IPS-15b (cell line): ENCODE results near the gene ZNF70.
A peak's percentile ranks its signal among the peaks of the same experiment; 100 is the strongest.

ENCODE experiments used
- H3K27me3 ChIP-seq: one replicate; pipeline ENCODE4 v1.6.1; 2013; ENCODE audit warnings: low read length; ENCODE audit not compliant: control insufficient read depth, insufficient read depth
- H3K36me3 ChIP-seq: one replicate; pipeline ENCODE4 v1.6.1; 2013; ENCODE audit warnings: low read length; ENCODE audit not compliant: control insufficient read depth, insufficient read depth
- H3K4me1 ChIP-seq: one replicate; pipeline ENCODE4 v1.6.1; 2013; ENCODE audit warnings: mild to moderate bottlenecking, low read length; ENCODE audit not compliant: control insufficient read depth, insufficient read depth
- H3K4me3 ChIP-seq: one replicate; pipeline ENCODE4 v1.5.1; 2013; ENCODE audit warnings: low read depth, low read length
- H3K9ac ChIP-seq: one replicate; pipeline ENCODE4 v1.6.1; 2013; ENCODE audit warnings: low read depth, mild to moderate bottlenecking, low read length
- H3K9me3 ChIP-seq: one replicate; pipeline ENCODE4 v1.6.1; 2013; ENCODE audit warnings: mild to moderate bottlenecking, low read length; ENCODE audit not compliant: control insufficient read depth, insufficient read depth

The ZNF70 gene

DNA sequence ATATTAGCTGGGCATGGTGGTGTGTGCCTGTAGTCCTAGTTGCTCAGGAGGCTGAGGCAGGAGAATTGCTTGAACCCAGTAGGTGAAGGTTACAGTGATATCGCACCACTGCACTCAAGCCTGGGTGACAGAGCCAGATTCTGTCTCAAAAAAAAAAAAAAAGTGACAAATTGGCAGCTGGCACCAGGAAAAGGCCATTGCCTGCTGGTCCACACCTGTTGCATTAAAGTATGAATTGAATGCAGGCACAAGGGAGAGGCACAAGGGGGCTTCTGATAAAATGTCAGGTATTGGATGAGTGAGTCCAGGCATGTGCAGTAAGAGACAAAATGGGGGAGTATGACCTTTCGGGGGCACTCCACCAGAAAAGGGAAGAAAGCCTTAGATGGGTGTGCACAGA lies 28.2 kb downstream of the ZNF70 start:
- Histone ChIP-seq H3K27me3 (no peaks in the 10 kb centered on the region), H3K9me3 (no peaks in the 10 kb centered on the region), H3K4me1 (no peaks in the 10 kb centered on the region), H3K36me3 (no peaks in the 10 kb centered on the region), H3K9ac (no peak overlapping the region), H3K4me3 (no peak overlapping the region)

DNA sequence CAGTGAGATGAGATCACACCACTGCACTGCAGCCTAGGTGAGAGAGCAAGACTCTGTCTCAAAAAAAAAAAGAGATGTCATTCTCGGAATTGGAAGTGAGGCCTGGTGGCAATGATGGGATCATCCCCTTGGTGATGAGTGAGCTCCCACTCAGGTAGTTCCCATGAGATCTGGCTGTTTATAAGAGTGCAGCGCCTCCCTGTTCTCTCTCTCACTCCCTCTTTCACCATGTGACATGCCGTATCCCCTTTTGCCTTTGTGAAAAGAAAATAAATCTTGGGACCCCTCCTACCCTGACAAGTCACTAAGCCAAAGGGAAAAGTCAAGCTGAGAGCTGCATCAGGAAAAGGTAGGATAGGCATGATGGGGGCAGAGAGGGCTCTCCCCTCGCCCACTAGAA lies 28.8 kb downstream of the ZNF70 start:
- Histone ChIP-seq H3K4me3 (no peak overlapping the region), H3K9me3 (no peaks in the 10 kb centered on the region), H3K4me1 (no peaks in the 10 kb centered on the region), H3K9ac (no peak overlapping the region), H3K36me3 (no peaks in the 10 kb centered on the region), H3K27me3 (no peaks in the 10 kb centered on the region)

DNA sequence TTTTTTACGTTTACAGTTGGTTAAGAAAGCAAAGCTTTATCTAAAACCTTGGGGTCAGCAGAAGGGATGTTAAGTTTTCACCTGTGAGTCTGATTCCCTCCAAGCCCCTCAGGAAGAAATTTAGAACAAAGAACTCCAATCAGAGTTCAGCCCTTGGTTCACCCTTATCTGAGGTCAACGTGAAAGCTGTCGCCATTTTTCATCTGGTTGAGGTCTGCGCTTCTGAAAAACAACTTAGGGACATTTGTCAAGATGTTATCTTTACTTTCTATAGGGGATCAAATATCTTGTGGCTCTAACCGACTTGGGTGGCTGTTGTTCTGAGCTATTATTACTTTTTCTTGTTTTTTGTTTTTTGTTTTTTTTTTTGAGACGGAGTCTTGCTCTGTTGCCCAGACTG lies 30.1 kb downstream of the ZNF70 start:
- no peaks in the 10 kb centered on the region for H3K27me3 ChIP-seq
- no peak overlapping the region for H3K4me3 ChIP-seq
- no peaks in the 10 kb centered on the region for H3K36me3 ChIP-seq
- H3K9ac ChIP-seq: no peak overlapping the region
- H3K9me3 ChIP-seq: no peaks in the 10 kb centered on the region
- no peaks in the 10 kb centered on the region for H3K4me1 ChIP-seq

DNA sequence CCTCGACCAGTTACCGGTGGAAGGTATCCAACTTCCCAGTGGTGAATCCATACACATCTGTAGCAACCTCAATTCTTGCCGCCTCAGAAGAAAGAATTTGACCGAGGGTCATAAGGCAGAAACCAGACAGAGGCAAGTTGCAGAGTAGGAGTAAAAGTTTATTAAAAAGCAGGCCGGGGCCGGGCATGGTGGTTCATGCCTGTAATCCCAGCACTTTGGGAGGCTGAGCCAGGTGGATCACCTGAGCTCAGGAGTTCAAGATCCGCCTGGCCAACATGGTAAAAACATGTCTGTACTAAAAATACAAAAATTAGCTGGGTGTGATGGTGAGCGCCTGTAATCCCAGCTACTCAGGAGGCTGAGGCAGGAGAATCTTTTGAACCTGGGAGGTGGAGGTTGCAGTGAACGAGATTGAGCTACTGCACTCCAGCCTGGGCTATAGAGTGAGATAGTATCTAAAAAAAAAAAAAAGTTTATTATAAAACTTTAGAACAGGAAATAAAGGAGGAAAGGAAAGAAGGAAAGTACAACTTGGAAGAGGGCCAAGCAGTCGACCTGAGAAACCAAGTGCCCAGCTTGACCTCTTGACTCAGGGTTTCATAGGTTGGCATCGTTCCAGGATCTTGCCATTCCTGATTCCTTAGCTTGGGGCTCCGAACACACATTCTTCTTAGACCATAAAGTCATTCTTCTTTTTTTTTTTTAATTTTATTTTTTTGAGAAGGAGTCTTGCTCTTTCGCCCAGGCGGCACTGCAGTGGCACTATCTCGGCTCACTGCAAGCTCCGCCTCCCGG lies 32.3 kb downstream of the ZNF70 start:
- no peak overlapping the region for H3K4me3 ChIP-seq
- H3K9ac ChIP-seq: no peak overlapping the region
- no peaks in the 10 kb centered on the region for H3K4me1 ChIP-seq
- no peaks in the 10 kb centered on the region for H3K27me3 ChIP-seq
- peaks cover 12% of the 10 kb centered on the region for H3K36me3 ChIP-seq
- H3K9me3 ChIP-seq: no peaks in the 10 kb centered on the region

DNA sequence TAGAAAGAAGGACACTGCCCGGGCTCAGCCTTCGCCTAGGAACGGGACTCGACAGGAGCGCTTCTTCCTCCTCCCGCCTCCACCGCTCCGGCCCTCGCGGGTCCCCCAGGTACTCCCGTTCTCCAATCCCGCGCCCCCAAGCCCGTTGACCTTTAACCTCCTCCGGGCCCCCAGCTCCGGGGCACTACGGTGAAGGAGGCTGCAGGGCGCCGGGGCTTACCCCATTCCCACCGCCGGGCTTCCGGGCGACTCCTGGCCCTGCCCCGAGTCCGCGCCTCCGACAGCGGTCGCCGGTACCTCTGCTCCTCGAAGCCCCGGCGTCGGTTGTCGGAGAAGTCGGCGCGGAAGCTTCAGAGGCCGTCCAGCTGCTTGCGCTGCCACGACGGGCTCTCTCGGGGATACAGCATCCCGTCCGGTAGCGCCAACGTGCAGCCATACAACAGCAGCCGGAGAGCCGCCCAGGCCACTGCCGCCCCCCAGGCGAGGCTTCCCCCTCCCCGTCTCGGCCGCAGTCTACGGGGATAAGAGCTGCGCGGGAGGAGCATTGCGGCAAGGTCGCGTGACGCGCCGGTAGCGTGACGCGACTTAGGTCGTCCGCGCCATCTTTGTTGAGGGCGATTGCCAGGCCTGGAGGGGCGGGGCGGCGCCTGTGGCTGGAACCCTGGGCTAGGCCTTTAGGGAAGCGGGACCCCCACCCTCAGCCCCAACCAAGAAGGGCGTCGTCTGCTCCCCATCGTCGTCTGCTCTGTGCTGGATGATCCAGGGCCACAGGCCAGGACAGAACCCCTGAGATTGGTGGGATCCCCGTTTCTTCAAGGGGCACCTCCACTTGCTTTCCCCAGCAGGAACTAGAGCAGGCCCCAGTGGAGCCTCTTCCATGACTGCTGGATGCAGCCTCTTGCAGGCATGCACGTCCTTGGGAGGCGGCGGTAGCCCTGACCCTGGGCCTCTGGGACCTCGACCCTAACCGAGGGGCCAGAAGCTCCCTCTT lies 33.8 kb downstream of the ZNF70 start:
- Histone ChIP-seq H3K36me3 (peaks cover 19% of the 10 kb centered on the region), H3K4me3 (peak overlapping the region; percentile 92), H3K9me3 (no peaks in the 10 kb centered on the region)

DNA sequence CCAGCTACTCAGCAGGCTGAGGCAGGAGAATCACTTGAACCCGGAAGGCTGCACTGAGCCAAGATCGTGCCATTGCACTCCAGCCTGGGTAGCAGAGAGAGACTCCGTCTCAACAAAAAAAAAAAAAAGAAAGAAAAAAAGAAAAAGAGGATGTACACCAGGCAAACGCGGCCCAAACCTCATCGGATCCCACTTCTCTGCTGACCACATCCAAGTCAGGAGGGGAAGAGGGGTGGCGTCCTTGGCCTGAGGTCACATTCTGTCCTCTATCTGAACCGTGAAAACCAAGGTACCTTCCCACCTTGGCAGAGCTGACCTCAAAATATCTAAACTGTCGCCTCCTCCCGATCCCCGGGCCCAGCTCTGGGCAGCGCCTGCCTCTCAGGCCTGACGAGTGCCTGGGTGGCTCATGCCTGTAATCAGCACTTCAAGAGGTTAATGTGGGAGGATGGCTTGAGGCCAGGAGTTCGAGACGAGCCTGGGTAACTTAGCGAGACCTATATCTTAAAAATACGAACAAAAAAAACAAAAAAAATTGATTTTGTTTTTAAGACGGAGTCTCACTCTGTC lies 35.0 kb downstream of the ZNF70 start:
- peaks cover 25% of the 10 kb centered on the region for H3K36me3 ChIP-seq
- H3K4me1 ChIP-seq: no peaks in the 10 kb centered on the region
- no peaks in the 10 kb centered on the region for H3K9me3 ChIP-seq
- H3K4me3 ChIP-seq: peak overlapping the region; percentile 92
- H3K9ac ChIP-seq: no peak overlapping the region
- no peaks in the 10 kb centered on the region for H3K27me3 ChIP-seq

More for the DNA sequence above, 33.8 kb downstream of the ZNF70 start:
- peak overlapping the region; percentile 89 for H3K9ac ChIP-seq
- H3K4me1 ChIP-seq: no peaks in the 10 kb centered on the region
- H3K27me3 ChIP-seq: no peaks in the 10 kb centered on the region

DNA sequence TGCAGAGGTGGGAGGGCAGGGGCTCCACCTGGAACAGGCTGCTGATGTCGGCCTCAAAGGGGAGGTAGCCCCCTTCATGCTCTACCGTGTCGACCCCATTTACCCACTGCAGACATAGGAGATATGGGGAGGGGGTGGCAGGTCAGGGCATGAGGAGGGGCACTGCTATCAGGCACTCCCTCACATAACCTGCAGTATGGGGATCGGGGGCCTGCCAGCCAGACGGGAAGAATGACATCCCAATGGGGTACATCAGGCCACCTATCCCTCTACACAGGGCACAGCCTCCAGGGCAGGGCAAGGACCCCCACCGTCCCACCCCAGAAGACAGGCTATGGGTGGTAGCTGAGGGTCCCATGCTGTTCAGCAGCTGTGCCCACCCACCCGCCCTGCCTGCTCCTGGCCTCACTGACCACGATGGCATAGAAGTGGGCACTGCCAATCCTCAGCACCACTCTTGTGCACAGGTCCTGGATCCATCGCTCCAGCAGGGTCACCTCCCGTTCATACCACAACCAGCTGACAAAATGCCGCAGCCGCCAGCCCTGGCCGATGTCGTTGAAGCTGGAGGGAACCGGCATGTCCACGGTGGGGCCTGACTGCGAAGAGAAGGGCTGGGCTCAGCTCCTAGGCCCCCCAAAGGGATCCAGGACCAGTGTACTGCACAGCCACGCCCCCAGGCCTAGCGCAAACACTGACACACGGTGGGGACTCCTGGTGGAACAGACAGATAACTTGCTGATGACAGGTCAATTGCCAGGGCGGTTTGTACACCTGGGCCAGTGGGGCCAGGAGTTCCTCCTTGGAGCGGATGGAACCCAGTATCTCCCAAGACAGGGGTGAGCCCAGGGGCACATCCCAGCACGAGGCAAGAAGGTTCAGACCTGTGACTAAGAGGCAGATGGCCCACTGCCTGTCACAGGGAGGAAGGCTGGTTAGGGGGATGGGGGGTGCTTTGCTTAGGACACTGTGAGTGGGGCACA lies 36.0 kb downstream of the ZNF70 start:
- H3K36me3 ChIP-seq: peaks cover 28% of the 10 kb centered on the region

DNA sequence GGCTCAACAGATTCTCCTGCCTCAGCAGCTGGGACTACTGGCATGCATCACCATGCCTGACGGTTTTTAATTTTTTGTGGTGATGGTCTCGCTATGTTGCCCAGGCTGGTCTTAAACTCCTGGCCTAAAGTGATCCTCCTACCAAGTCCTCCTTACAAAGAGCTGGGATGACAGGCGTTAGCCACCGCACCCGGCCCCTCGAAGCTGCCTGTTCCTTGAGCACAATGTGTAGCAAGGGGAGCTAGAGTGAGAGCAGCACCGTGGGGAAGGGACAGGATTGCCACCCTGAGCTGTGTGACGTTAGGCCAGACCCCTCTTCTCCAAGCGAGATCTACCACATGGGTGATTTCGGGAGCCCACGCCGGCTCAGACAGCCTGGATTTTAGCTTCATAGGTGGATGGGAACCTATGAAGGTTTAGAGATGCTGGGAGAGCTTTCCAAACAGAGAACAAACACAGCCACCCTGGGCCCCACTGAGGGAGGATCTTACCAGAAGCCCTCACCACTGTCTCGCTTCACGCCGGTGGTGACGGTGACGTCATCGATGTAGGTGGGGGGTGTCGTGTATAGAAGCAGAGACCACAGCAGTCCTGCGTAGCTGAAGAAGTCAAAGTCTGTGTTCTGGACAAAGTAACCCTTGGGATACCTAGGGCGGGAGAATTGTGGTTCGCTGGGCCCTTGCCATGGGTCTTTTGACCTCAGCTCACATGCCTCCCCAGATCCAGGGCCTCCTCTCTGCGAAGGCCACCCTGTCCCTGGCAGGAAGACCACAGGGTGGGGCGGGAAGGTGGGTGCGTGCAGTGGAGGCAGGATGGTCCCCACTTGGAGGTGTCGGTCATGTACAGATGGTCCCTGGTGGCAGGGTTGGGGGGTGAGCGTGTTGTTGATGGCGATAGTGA lies 37.0 kb downstream of the ZNF70 start:
- no peak overlapping the region for H3K9ac ChIP-seq
- H3K27me3 ChIP-seq: no peaks in the 10 kb centered on the region
- H3K9me3 ChIP-seq: no peaks in the 10 kb centered on the region
- no peak overlapping the region for H3K4me3 ChIP-seq
- H3K36me3 ChIP-seq: peaks cover 32% of the 10 kb centered on the region
- H3K4me1 ChIP-seq: no peaks in the 10 kb centered on the region

More for the DNA sequence above, 36.0 kb downstream of the ZNF70 start:
- Histone ChIP-seq H3K9me3 (no peaks in the 10 kb centered on the region), H3K27me3 (no peaks in the 10 kb centered on the region), H3K4me3 (no peak overlapping the region), H3K4me1 (no peaks in the 10 kb centered on the region), H3K9ac (no peak overlapping the region)

DNA sequence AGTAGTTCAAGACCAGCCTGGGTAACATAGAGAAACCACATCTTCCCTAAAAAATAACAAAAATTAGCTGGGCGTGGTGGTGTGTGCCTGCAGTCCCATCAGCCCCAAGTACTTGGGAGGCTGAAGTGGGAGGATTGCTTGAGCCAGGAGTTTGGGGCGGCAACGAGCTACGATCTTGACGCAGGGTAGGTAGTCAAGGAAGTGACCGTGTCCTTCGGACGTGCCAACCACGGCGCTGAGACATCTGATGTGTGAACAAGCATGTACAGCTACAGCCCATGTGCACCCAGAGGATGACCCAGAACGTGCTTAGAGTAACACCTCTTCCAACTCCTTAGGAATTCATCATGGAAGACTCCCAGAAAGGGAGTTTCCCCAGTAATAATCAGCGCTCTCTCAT lies 38.7 kb downstream of the ZNF70 start:
- peaks cover 33% of the 10 kb centered on the region for H3K36me3 ChIP-seq

DNA sequence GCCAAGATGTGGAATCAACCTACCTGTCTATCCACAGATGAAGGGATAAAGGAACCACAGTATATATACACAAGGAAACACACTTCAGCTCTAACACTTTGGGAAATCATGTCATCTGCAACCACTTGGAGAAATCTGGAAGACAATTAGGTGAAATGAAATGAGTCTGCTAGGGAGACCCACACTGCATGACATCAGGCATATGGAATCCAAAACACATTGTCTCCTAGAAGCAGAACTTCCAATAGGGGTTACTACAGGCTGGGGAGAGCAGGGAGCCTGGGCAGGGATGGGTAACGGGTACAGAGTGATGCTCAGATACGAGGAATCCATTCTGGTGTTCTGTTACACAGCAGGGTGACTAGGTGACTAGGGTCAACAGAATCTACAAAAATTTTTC lies 41.8 kb downstream of the ZNF70 start:
- Histone ChIP-seq H3K36me3 (peaks cover 35% of the 10 kb centered on the region), H3K27me3 (no peaks in the 10 kb centered on the region), H3K9me3 (no peaks in the 10 kb centered on the region), H3K9ac (no peak overlapping the region), H3K4me3 (no peak overlapping the region), H3K4me1 (no peaks in the 10 kb centered on the region)

More for the DNA sequence above, 38.7 kb downstream of the ZNF70 start:
- Histone ChIP-seq H3K4me1 (no peaks in the 10 kb centered on the region), H3K9ac (no peak overlapping the region), H3K4me3 (no peak overlapping the region), H3K27me3 (no peaks in the 10 kb centered on the region), H3K9me3 (no peaks in the 10 kb centered on the region)
